Astrocyte (in vitro differentiated cells and primary cell): ENCODE data around the gene PLXNC1. TPM values are rescaled to one million over a fixed set of nuclear protein-coding genes. Genes with fewer than 3 reads are reported as not detected.
"Not testable (repeated sequence)": the region's sequence is repeated elsewhere in the genome, so short reads cannot be mapped to it uniquely, and the experiment has no call there.

Experiments used
- DNase-seq: peaks from one replicate; pipeline ENCODE4 v3.0.0-alpha.2; 2010; ENCODE audit warnings: low read depth
- FAIRE-seq: peaks from 2 replicates; lab custom pipeline; 2011; peaks lifted over from hg19 to GRCh38; lab: Jason Lieb, UNC
- H2AFZ ChIP-seq: 2 replicates; pipeline ENCODE4 v1.6.0; 2012; ENCODE audit warnings: low read depth, low read length, inconsistent platforms
- H3K27ac ChIP-seq: 2 replicates; pipeline ENCODE4 v1.5.1; 2011; ENCODE audit warnings: low read depth, low read length, inconsistent platforms
- H3K27me3 ChIP-seq: 2 replicates; pipeline ENCODE4 v1.6.0; 2011; ENCODE audit warnings: low read length, inconsistent platforms; ENCODE audit not compliant: insufficient read depth
- H3K36me3 ChIP-seq: 2 replicates; pipeline ENCODE4 v1.5.1; 2011; ENCODE audit warnings: low read length, inconsistent platforms; ENCODE audit not compliant: insufficient read depth
- H3K4me1 ChIP-seq: 2 replicates; pipeline ENCODE4 v1.5.1; 2011; ENCODE audit warnings: low read length, inconsistent platforms; ENCODE audit not compliant: insufficient read depth
- H3K4me2 ChIP-seq: 2 replicates; pipeline ENCODE4 v1.6.0; 2012; ENCODE audit warnings: low read length, inconsistent platforms
- H3K4me3 ChIP-seq: 2 replicates; pipeline ENCODE4 v1.5.1; 2011; ENCODE audit warnings: low read depth, mild to moderate bottlenecking, low read length, inconsistent platforms; ENCODE audit not compliant: insufficient read depth
- H3K79me2 ChIP-seq: 2 replicates; pipeline ENCODE4 v1.6.0; 2012; ENCODE audit warnings: mild to moderate bottlenecking, low read length, inconsistent platforms; ENCODE audit not compliant: insufficient read depth
- H3K9ac ChIP-seq: 2 replicates; pipeline ENCODE4 v1.6.0; 2012; ENCODE audit warnings: mild to moderate bottlenecking, low read length, inconsistent platforms
- H3K9me3 ChIP-seq: 2 replicates; pipeline ENCODE4 v1.5.1; 2012; ENCODE audit warnings: low read depth, mild to moderate bottlenecking, low read length, inconsistent platforms; ENCODE audit not compliant: insufficient read depth
- H4K20me1 ChIP-seq: 2 replicates; pipeline ENCODE4 v1.6.0; 2012; ENCODE audit warnings: low read length, inconsistent platforms; ENCODE audit not compliant: insufficient read depth
- H3K27ac Mint-ChIP-seq: one replicate; pipeline ENCODE4 v1.8.0; 2021; ENCODE audit warnings: mild to moderate bottlenecking, mixed read lengths; ENCODE audit not compliant: unreplicated experiment
- H3K27me3 Mint-ChIP-seq: one replicate; pipeline ENCODE4 v1.8.0; 2021; ENCODE audit warnings: low read depth, mixed read lengths; ENCODE audit not compliant: unreplicated experiment
- H3K36me3 Mint-ChIP-seq: one replicate; pipeline ENCODE4 v1.8.0; 2021; ENCODE audit warnings: low read depth, mixed read lengths; ENCODE audit not compliant: unreplicated experiment
- H3K4me1 Mint-ChIP-seq: one replicate; pipeline ENCODE4 v1.8.0; 2021; ENCODE audit warnings: low read depth, mixed read lengths; ENCODE audit not compliant: unreplicated experiment
- H3K4me3 Mint-ChIP-seq: one replicate; pipeline ENCODE4 v1.8.0; 2021; ENCODE audit warnings: mild to moderate bottlenecking, moderate library complexity, mixed read lengths; ENCODE audit not compliant: unreplicated experiment
- H3K9me3 Mint-ChIP-seq: one replicate; pipeline ENCODE4 v1.8.0; 2021; ENCODE audit warnings: mild to moderate bottlenecking, mixed read lengths; ENCODE audit not compliant: unreplicated experiment
- EZH2 ChIP-seq: IDR thresholded peaks from 2 replicates; pipeline ENCODE4 v1.6.1; 2012; ENCODE audit warnings: mild to moderate bottlenecking, low read length, inconsistent platforms; ENCODE audit not compliant: insufficient read depth
- total RNA-seq: library from RNA; stranded (reverse); gene quantifications from 2 replicates; pipeline ENCODE4 v1.2.1, GENCODE V29; 2021
- TF ChIP-seq, protein P1 (sequence below): IDR thresholded peaks from 2 replicates; pipeline ENCODE4 v1.5.1; 2011; ENCODE audit warnings: low read depth, mild to moderate bottlenecking, inconsistent platforms, low read length, moderate library complexity; ENCODE audit not compliant: insufficient read depth

PLXNC1 gene
- total RNA-seq, 1 donor from 2014 or later = 6.9 TPM

DNA sequence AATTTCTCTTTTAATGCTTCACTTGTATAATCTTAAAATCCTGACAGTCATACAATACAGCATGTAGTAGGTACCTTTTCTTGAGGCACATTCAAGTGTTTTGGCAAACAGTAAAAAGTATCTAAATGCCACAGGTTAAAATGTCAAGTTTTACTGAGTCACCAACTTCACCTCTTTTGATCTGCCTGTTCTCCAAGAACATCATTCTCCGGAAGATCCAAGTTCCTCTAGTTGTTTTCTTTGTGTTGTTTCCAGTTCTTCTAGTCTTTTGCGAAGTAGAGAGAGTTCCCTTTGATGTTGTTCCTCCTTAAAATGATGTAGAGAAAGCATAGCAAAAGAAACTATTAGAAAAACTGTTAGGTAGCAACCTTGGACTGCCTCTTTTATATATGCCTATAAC lies 160.2 kb downstream of the PLXNC1 start:
- Mint-ChIP-seq H3K36me3 (peaks cover 2% of the 10 kb centered on the region), H3K4me1 (peaks cover 24% of the 10 kb centered on the region), H3K27me3 (no peaks in the 10 kb centered on the region), H3K4me3 (no peak overlapping the region), H3K27ac (no peak overlapping the region), H3K9me3 (no peaks in the 10 kb centered on the region)
- Histone ChIP-seq H3K27me3 (no peaks in the 10 kb centered on the region), H3K9me3 (no peaks in the 10 kb centered on the region), H4K20me1 (no peaks in the 10 kb centered on the region), H3K4me1 (peaks cover 14% of the 10 kb centered on the region), H3K27ac (no peak overlapping the region), H3K79me2 (no peaks in the 10 kb centered on the region), H2AFZ (no peak overlapping the region), H3K4me2 (no peak overlapping the region), H3K36me3 (peaks cover 3% of the 10 kb centered on the region), H3K4me3 (no peak overlapping the region), H3K9ac (no peak overlapping the region)
- FAIRE-seq (no peak), DNase-seq (peak; percentile 31)
- TF ChIP-seq EZH2 = no peak
- TF ChIP-seq, protein P1, sequence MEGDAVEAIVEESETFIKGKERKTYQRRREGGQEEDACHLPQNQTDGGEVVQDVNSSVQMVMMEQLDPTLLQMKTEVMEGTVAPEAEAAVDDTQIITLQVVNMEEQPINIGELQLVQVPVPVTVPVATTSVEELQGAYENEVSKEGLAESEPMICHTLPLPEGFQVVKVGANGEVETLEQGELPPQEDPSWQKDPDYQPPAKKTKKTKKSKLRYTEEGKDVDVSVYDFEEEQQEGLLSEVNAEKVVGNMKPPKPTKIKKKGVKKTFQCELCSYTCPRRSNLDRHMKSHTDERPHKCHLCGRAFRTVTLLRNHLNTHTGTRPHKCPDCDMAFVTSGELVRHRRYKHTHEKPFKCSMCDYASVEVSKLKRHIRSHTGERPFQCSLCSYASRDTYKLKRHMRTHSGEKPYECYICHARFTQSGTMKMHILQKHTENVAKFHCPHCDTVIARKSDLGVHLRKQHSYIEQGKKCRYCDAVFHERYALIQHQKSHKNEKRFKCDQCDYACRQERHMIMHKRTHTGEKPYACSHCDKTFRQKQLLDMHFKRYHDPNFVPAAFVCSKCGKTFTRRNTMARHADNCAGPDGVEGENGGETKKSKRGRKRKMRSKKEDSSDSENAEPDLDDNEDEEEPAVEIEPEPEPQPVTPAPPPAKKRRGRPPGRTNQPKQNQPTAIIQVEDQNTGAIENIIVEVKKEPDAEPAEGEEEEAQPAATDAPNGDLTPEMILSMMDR = no peak

DNA sequence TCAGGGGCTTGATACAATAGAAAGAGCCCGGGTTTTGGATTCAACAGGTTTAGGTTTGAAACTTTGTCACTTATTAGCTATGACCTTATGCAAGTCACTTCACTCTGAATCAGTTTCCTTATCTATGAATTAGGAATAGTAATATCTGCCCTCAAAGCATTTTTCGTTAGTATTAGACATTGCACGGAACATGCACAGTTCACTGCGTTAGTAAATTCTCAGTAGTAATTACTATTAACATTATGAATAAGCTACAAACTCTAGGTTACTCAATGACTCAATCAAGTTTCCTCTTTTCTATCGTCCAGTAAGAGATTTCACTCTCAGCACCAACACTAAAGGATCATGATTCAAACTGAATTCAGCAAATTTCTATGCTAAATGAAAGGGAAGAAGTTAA lies 161.0 kb downstream of the PLXNC1 start:
- H3K4me3 Mint-ChIP-seq = no peak overlapping the region
- Histone ChIP-seq H3K4me3 (no peak overlapping the region), H4K20me1 (no peaks in the 10 kb centered on the region), H2AFZ (no peak overlapping the region), H3K36me3 (peaks cover 3% of the 10 kb centered on the region), H3K27ac (no peak overlapping the region), H3K4me1 (peaks cover 13% of the 10 kb centered on the region), H3K4me2 (no peak overlapping the region), H3K9me3 (no peaks in the 10 kb centered on the region), H3K27me3 (no peaks in the 10 kb centered on the region), H3K79me2 (no peaks in the 10 kb centered on the region), H3K9ac (no peak overlapping the region)
- H3K36me3 Mint-ChIP-seq = peaks cover 2% of the 10 kb centered on the region
- H3K4me1 Mint-ChIP-seq = peaks cover 19% of the 10 kb centered on the region
- no peak for DNase-seq
- TF ChIP-seq, protein P1 = no peak
- TF ChIP-seq EZH2 = no peak
- H3K9me3 Mint-ChIP-seq = no peaks in the 10 kb centered on the region
- FAIRE-seq = no peak
- no peak overlapping the region for H3K27ac Mint-ChIP-seq
- no peaks in the 10 kb centered on the region for H3K27me3 Mint-ChIP-seq

DNA sequence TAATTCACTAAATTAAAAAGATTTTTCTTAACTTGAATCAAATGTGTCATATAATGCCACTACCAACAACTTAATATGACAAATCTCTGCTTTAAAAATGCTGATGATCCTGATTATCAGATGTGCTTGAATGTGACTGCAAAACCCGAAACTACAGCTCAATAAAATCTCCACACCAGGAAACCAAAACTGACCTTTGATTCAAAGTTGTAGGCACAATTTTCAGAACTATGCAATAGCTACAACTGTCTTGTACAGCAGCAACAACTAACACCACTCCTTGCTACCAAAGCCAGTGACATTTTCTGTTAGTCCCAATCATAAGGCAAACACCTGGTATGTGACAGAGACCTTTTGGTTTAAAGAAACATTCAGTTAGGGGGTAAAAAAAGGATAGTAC lies 164.0 kb downstream of the PLXNC1 start:
- Mint-ChIP-seq H3K27ac (no peak overlapping the region), H3K36me3 (peaks cover 4% of the 10 kb centered on the region), H3K4me1 (peaks cover 3% of the 10 kb centered on the region), H3K9me3 (no peaks in the 10 kb centered on the region), H3K4me3 (no peak overlapping the region), H3K27me3 (no peaks in the 10 kb centered on the region)
- H3K27me3 ChIP-seq = no peaks in the 10 kb centered on the region
- no peak overlapping the region for H2AFZ ChIP-seq
- no peaks in the 10 kb centered on the region for H3K4me1 ChIP-seq
- H3K27ac ChIP-seq = no peak overlapping the region
- no peak overlapping the region for H3K9ac ChIP-seq
- H3K79me2 ChIP-seq = no peaks in the 10 kb centered on the region
- no peak overlapping the region for H3K4me2 ChIP-seq
- H4K20me1 ChIP-seq = no peaks in the 10 kb centered on the region
- no peak for FAIRE-seq
- H3K9me3 ChIP-seq = no peaks in the 10 kb centered on the region
- no peak for DNase-seq
- H3K4me3 ChIP-seq = no peak overlapping the region
- no peaks in the 10 kb centered on the region for H3K36me3 ChIP-seq
- no peak for TF ChIP-seq EZH2
- TF ChIP-seq, protein P1 = no peak

DNA sequence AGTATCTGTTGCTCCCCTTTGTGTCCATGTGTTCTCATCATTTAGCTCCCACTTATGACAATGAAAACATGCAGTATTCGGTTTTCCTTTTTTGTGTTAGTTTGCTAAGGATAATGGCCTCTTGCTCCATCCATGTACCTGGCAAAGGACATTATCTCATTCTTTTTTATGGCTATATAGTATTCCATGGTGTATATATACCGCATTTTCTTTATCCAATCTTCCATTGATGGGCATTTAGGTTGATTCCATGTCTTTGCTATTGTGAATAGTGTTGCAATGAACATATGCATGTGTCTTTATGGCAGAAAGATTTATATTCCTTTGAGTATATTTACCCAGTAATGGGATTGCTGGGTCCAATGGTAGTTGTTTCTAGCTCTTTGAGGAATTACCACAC lies 168.2 kb downstream of the PLXNC1 start:
- not testable (repeated sequence) for H3K27me3 ChIP-seq, H3K27ac Mint-ChIP-seq, H3K4me1 ChIP-seq, H3K4me3 Mint-ChIP-seq, H3K4me3 ChIP-seq, H3K4me2 ChIP-seq, H3K36me3 ChIP-seq, H3K9ac ChIP-seq, H2AFZ ChIP-seq, H3K79me2 ChIP-seq, FAIRE-seq, H4K20me1 ChIP-seq, H3K27ac ChIP-seq, H3K4me1 Mint-ChIP-seq, H3K27me3 Mint-ChIP-seq, DNase-seq
- H3K36me3 Mint-ChIP-seq = peaks cover 31% of the 10 kb centered on the region
- peaks cover 33% of the 10 kb centered on the region for H3K9me3 Mint-ChIP-seq
- peaks cover 13% of the 10 kb centered on the region for H3K9me3 ChIP-seq
